GM19468 (cell line): Measurements from ENCODE around the gene VENTX.

Experiments
- ATAC-seq: cut with Tn5 transposase; IDR thresholded peaks from one replicate; pipeline ENCODE4 v1.9.1; 2021; ENCODE audit warnings: mild to moderate bottlenecking, moderate library complexity, moderate number of reproducible peaks; ENCODE audit not compliant: unreplicated experiment; ENCODE audit errors: extremely low read depth

Gene VENTX

GRCh38 chr10:133281628-133282372 lies 44.1 kb downstream of the VENTX start:
- no peak for ATAC-seq

- no peak for ATAC-seq
These were observed 45.3 kb downstream of the VENTX start for GRCh38 chr10:133282846-133283390.

GRCh38 chr10:133283931-133284330 lies 46.3 kb downstream of the VENTX start:
- ATAC-seq = no peak

GRCh38 chr10:133285217-133285616 lies 47.6 kb downstream of the VENTX start:
- ATAC-seq = no peak

GRCh38 chr10:133286366-133286765 lies 48.7 kb downstream of the VENTX start:
- no peak for ATAC-seq

DNA sequence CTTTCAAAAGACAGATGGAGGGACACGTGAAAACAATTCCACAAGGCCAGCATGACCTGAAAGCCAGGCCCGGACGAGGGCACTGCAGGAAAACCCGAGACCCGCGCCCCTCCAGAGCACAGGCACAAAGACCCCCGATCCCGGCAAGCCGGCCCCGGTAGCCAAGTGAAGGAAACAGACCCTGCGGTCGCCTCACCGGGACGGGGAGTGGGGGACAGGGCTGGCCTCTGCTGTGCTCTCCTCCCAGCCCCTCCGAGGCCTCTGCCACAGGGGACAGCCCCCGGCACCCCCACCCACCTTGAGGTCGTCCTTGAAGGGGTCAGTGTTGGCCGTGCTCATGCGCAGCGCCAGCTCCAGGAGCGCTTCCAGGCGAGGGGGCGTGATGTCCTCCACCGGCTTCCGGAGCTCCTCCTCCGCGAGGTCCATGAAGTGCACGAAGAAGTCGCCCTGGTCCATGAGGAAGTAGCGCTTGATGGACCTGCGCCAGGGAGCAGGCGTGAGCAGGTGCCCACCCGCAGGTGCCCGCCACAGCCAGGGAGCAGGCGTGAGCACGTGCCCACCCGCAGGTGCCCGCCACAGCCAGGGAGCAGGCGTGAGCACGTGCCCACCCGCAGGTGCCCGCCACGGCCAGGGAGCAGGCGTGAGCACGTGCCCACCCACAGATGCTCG lies 50.3 kb downstream of the VENTX start:
- no peak for ATAC-seq

GRCh38 chr10:133289761-133290160 lies 52.1 kb downstream of the VENTX start:
- ATAC-seq = no peak
